Embryonic facial prominence (tissue), 1 donor: ENCODE results near the gene TMEM151A.
"Not testable (repeated sequence)": the region's sequence is repeated elsewhere in the genome, so short reads cannot be mapped to it uniquely, and the experiment has no call there.

Experiments
- DNase-seq: peaks from one replicate; pipeline ENCODE4 v3.0.0-alpha.2; 2016; ENCODE audit errors: extremely low spot score

The TMEM151A gene

DNA sequence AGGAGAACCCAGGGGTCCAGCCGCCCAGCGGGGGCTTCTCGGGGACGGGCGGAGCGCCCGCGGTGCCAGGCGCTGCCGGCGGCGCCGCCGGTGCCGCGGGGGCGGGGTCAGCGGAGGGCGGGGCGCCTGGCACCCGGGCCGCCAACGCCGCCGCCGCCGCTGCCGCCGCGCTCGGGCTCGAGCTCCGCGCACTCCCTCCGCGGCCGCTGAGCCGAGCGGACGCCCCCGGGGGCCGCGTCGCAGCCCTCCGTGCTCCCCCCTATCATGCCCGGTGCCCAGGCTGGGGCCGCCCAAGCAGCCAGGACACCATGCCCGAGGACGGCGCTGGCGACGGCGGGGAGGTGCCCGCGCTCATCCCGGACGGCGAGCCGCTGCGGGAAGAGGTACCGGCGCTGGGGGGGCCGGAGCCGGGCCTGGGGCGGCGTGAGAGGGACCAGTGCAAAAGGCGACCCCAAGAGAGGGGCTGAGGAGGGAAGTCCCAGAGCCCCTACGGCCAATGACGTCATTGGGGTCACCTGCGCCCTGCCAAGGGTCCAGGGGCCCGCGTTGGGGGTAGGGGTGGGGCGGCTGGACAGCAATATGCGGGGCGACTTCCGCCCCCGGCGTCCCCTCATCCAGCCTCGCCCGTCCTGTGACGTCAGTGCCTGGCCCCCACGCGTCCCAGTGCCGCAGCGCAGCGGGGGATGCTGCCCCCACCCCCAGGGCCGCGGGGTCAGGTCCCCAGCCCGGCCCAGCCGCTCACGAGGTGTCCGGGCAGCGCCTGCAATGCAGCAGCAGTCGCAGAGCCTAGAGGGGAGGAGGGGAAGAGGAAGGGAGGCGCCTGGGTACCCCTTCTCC, at the start of gene TMEM151A:
Gene TMEM151A, plus strand, starts transcription at position 189 of the 837 bp plus-strand sequence. Its CDS starts 120 bp downstream, at position 309.
- no peak for DNase-seq

DNA sequence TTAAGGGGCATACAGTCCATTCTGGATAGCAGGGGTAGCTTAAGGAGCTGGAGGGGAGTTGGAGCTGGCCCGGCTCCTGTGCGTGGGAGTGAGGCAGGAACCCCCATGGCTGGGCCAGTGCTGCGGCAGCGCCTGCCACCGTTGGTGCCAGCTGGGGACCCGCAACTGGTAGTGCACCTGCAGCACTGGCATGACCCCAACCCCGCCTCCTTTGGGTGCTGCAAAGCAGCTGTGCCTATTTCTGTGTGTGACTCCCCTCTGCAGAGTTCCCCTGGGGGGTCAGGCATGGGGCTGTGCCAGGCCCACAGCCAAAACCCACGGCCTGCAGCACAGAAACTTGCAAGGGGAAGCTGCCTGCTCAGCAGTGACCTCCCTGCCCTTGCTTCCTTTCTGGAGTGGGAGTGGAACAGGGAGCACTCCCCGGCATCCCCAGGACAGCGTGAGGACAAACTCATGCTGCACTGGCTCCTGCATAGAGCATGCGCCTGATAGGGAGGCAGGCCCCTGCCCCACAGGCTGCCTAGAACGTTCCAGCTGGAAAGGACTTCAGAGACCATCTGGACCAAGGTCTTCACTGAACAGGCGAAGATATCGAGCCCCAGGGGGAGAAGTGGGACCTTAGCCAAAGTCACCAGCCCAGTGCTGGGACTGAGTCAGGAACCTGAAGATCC, 49.5 kb upstream of the TMEM151A start:
- DNase-seq = no peak

DNA sequence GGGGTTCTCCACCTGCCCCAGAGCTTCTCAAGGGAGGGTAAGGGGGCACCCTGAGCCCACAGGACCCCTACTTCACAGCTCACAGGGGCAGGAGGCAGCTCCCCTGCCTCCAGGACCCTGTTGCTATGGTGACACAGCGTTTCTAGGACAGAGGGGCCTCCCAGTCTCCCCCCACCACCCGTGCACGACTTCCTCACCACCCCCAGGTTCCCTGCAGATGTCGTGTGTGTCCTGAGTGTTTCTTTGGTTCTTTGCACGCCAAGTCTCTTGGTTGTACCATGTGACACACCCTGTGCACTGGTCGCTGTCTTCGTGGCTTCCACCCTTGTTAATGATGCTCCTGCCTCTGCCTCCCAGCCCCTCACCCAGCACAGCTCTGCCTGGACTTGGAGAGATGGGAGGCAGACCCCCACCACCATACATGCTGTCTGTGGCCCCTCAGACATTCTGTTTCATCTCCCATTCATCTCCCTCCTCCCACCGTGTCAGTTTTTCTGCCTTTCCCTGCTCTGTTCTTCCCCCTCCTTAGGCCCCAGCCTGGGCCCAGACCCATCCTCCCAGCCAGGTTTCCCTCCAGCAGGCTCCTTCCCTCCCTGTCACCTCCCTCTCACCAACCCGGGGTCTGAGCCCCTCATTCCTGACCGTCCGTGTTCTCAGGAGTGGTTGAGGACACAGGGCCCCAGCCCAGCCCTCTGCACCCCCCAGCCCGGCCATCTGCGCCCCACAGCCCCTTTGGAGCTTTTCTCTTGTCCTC, 47.7 kb upstream of the TMEM151A start:
- DNase-seq = no peak

DNA sequence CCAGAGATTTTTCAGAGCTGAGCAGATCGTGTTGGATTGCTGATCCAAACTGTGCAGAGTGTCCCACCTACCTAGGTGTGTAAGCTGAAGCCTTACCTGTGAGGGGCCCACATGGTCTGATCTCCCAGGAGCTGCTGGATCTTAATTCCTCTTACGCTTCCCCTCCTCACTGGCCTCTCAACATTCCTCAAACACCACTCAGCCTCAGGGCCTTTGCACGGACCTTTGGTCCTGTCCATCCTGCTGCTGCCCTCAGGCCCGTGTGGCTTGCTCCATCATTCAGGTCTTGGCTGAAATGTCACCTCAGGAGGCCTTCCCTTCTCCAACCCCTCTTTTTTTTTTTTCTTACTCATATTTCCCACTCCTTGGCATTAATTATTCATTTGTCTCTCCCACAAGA, 44.4 kb upstream of the TMEM151A start:
- no peak for DNase-seq

DNA sequence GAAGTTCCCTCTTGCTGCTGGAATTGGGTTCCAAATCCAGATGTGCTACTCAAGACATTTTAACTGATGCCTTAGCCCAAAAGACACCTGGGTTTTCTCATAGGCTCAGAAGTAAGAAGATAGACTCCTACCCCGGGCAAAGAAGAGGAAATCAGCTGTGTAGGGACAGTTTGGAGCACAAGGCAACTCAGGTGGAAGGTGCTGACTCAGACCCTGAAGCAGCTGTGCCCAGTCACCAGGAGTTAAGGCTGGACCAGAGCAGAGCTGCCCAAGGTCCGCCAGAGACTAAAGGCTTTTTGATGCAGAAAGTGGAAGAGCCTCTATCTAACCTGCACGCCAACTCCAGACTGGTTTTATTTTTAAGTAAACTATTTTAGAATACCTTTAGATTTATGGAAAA, 43.9 kb upstream of the TMEM151A start:
- DNase-seq = no peak

DNA sequence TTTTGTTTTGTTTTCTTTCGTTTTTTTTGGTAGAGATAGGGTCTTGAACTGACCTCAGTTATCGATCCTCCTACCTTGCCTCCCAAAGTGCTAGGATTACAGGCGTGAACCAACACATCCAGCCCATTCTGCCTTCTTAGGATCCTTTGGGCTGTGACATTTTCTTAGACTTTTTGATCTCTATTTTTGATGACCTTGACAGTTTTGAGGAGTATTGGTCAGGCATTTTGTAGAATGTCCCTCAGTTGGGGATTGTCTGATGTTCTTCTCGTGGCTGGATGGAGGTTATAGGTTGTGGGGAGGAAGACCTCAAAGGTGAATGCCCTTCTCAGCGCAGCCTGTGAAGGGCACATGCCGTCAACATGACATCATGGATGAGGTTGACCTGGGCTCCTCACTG, 42.8 kb upstream of the TMEM151A start:
- DNase-seq = no peak

DNA sequence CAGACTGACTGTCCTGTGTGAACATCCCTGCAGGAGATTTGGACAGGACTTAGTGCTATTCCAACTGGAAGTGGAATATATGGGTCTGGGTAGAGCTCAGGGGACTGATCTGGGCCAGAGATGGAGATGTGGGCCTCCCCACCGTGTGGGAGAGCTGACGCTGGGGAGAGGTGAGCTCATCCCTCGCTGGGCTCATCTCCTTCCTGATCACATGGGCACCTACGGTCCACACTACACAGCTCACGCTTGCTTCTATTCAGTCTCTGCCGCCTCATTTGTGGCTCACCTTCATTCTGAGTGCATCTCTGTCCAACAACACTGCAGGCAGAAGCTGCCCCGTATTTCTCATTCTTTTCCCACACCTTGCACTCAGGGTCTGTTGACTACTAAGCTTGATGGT, 39.9 kb upstream of the TMEM151A start:
- DNase-seq = no peak

DNA sequence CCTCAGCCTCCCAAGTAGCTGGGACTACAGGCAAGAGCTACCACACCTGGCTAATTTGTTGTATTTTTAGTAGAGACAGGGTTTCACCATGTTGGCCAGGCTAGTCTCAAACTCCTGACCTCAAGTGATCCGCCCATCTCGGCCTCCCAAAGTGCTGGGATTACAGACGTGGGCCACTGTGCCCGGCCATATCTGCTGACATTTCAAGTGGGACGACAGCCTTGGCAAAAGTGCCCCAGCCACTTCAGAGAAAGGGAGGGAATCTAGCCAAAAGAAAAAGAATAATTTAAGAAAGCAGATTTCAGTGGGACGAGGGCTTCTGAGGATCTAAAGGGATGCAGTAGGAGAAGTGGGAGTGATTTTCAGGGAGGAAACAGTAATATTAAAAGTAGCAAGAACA, 38.6 kb upstream of the TMEM151A start:
- not testable (repeated sequence) for DNase-seq

DNA sequence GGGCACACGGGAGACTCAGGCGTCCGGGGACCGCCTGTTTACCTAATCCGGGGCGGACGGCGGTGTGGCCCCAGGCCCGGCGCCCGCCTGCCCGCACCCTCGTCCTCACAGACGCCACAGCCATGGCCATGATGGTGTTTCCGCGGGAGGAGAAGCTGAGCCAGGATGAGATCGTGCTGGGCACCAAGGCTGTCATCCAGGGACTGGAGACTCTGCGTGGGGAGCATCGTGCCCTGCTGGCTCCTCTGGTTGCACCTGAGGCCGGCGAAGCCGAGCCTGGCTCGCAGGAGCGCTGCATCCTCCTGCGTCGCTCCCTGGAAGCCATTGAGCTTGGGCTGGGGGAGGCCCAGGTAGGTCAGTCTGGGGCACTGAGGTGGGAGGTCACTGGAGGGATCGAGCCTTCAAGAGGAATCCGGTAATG, 33.2 kb upstream of the TMEM151A start:
- no peak for DNase-seq

DNA sequence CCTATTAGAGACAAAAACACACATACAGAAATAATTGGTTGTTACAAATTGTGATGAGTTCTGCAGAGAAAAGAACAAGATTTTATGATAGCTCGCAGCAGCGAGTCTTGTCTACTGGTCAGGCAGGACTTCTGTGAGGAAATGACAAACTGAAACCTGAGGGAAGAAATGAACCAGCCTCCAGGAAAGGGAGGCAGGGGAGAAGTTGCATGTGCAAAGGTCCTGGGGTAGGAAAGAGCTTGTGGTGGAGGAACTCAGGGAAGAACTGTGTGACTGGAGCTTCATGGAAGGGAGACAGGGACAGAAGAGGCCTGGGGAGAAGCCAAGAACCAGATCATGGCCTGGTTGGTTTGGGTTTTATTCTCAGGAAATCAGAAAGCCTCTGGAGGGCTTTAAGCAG, 32.5 kb upstream of the TMEM151A start:
- no peak for DNase-seq

DNA sequence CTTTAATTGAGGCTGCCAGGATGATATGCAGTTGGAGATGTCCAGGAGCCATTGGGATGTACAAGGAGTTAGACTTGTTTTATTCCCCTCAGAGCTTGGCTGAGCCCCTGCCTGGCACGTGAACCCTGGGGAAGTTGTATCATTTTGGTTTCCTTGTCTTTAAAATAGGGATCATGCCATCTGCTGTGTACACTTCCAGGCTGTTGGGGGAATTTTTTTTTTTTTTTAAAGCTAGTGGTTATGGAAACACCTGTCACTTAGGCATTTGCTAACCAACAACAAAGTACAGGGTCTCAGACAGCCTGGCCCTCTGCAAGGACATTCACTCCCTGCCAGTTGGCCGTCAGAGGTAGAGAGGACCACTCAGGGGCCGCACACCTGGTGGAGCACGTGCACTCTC, 31.7 kb upstream of the TMEM151A start:
- no peak for DNase-seq

DNA sequence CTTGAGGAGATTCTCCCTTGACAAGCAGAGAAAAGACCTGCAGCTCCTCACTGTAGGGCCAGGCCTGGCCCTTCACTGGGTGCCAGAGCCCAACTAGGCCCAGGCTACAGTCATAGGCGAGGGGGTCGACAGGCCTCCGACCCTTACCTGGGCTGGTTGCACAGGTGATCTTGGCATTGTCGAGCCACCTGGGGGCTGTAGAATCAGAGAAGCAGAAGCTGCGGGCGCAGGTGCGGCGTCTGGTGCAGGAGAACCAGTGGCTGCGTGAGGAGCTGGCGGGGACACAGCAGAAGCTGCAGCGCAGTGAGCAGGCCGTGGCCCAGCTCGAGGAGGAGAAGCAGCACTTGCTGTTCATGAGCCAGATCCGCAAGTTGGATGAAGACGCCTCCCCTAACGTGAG, 30.1 kb upstream of the TMEM151A start:
- DNase-seq = no peak

DNA sequence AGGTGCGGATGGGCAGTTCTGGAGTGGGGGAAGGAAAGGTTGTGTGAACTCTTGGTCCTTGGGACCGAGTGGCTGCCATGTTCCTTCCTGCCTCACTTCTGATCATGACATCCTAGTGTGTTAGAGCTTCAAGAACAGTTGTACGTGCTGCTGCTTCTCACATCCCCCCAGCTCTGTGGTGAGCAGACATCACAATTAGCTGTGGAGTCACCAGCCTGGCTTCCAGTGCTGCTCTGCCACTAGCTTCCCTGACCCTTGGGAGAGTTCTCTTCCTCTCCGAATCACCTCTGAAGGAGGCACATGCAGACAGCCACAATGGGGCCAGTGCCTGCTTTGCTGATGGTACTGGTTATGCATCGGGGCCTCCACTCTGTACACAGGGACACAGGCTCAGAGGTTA, 29.5 kb upstream of the TMEM151A start:
- DNase-seq = no peak

DNA sequence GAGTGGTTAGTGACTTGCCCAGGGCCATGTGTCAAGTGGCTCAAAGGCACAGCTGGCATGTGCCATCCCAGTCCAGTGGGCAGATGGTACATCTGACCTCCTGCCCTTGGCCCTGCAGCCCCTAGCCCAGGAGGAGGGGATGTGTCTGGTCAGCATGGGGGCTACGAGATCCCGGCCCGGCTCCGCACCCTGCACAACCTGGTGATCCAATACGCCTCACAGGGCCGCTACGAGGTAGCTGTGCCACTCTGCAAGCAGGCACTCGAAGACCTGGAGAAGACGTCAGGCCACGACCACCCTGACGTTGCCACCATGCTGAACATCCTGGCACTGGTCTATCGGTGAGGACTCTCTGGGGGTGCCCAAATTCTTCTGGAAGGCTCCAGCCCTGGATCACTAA, 29.0 kb upstream of the TMEM151A start:
- DNase-seq = no peak

DNA sequence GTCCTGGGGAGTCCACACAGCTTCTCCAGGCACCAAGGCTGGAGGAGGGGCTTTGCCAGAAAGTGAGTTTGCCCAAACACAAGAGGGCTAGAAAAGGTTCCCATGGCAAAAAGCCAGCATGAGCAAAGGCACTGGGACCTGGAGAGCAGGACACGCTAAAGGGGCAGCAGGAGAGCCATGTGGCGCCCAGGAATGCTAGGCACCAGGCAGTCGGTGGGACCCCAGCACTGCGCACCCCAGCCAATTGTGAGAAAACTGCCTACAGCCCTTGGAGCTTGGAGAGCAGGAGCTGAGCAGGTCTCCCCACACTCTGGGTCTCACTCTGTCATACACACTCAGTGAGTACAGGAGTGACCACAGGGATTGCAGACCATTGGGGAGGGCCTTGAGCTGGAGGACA, 28.5 kb upstream of the TMEM151A start:
- no peak for DNase-seq

DNA sequence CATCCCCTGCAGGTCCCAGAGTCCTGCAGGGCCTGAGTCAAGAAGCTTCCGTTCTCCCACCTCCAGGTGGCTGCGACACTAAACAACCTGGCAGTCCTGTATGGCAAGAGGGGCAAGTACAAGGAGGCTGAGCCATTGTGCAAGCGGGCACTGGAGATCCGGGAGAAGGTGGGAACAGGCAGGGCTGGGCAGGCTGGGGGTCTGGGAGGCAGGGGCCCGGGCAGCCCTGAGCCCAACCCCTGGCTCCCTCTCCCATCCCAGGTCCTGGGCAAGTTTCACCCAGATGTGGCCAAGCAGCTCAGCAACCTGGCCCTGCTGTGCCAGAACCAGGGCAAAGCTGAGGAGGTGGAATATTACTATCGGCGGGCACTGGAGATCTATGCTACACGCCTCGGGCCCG, 27.9 kb upstream of the TMEM151A start:
- no peak for DNase-seq

DNA sequence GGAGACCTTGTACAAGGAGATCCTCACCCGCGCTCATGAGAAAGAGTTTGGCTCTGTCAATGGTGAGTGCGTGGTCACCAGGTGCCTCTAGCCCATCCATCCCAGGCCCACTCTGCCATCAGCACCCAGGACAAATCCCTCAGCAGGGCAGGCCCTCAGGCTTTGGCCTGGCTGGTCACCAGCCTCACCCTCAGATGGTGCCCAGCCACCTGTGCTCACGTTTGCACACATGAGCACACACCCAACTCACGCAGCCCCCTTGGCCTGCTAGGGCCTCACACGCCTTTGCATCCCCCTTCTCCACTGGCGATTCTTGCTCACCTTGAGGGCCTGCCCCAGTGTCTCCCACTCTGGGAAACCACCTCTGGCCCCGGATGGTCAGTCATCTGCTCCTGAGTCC, 27.3 kb upstream of the TMEM151A start:
- no peak for DNase-seq

DNA sequence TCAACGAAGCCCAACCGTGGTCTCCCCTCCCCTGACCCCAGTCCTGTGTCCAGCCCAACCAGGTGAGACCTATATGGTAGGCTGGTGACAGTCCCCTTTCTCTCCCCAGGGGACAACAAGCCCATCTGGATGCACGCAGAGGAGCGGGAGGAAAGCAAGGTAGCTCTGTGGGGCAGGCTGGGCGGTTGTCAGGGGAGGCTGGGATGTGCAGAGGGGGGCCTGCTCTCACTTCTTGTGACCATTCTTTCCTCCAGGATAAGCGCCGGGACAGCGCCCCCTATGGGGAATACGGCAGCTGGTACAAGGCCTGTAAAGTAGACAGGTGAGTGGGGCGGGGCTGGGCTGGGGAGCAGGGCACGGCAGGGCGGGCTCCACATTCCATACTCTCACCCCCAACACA, 26.8 kb upstream of the TMEM151A start:
- DNase-seq = no peak

DNA sequence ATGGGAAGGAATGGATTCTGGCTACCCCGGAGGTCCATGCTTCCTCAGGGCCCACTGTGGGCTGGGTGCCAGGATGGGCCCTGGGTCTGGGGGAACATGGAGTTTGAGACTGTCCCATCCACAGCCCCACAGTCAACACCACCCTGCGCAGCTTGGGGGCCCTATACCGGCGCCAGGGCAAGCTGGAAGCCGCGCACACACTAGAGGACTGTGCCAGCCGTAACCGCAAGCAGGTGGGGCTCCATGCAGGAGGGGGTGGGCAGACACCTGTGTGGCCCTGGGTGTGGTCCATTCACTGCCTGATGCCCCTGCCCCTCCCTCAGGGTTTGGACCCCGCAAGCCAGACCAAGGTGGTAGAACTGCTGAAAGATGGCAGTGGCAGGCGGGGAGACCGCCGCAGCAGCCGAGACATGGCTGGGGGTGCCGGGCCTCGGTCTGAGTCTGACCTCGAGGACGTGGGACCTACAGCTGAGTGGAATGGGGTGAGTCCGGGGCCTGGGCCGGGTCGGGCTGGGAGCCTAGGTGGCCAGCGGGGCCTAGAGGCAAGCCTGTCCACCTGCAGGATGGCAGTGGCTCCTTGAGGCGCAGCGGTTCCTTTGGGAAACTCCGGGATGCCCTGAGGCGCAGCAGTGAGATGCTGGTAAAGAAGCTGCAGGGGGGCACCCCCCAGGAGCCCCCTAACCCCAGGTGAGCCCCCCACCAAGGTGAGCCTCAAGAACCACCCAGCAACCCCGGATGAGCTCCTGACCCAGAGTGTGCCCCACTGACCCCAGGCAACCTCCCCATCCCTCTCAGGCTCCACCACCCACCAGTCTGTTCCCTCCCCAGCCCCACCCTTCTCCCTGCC, 25.9 kb upstream of the TMEM151A start:
- no peak for DNase-seq

DNA sequence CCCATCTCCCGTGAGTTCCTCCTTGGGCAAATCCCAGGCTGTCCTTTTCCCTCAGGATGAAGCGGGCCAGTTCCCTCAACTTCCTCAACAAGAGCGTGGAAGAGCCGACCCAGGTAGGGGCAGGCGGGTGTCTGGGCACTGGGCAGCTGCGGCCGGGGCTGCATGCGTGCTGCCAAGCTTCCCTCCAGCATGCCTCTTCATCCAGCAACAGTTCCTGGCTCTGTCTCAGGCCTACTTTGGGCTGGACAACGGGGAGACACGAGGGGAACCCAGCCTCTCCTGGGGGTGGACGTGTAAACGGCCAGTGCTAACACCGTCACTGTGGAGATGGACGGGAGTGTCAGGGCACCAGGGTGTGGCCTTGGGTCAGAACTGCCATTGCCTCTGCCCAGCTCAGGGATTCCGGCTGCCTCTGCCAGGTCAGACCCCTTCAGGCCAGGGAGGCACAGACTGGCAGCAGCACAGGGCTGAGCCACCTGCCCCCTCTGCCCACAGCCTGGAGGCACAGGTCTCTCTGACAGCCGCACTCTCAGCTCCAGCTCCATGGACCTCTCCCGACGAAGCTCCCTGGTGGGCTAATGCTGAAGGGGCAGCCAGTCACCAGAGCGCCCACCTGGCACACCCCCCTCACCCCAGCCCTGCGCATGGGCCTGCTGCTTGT, 25.2 kb upstream of the TMEM151A start:
- no peak for DNase-seq

DNA sequence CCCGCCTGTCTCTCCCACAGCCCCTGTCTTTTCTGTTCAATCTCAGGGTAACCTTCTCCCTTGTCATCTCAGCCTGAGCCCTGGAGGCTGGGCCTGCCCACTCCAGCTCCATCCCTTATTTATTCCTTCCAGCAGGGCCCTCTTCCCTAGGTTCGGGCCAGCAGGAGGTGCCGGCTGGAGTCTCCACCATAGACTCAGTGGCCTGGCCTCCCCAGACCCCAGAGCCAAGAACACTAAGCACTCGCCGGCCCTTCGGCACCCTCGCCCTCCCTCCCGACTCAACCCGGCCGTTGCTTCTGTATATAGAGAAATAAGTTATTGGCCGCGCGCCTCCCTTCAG, 24.7 kb upstream of the TMEM151A start:
- no peak for DNase-seq
